Subcutaneous adipose tissue (tissue), 4 donors: ENCODE data around the gene TAS2R50. TPM values are rescaled to one million over a fixed set of nuclear protein-coding genes. Genes with fewer than 3 reads are reported as not detected.

ENCODE experiments used
- CTCF ChIP-seq: fragments of 450-650 bp; IDR thresholded peaks from one replicate; pipeline ENCODE4 v1.5.1; 2016; ENCODE audit warnings: low read depth, mild to moderate bottlenecking, control low read depth, antibody characterized with exemption, moderate library complexity
- total RNA-seq, 4 donors: library from RNA; depleted of rRNA; stranded (reverse); fragments of >200 nt; gene quantifications; one replicate each; pipeline ENCODE4 v1.1.0, GENCODE V29; 2016

The TAS2R50 gene
- total RNA-seq, 4 donors from 2014 or later: 3.4 to 4.6 (median 3.9) TPM

DNA sequence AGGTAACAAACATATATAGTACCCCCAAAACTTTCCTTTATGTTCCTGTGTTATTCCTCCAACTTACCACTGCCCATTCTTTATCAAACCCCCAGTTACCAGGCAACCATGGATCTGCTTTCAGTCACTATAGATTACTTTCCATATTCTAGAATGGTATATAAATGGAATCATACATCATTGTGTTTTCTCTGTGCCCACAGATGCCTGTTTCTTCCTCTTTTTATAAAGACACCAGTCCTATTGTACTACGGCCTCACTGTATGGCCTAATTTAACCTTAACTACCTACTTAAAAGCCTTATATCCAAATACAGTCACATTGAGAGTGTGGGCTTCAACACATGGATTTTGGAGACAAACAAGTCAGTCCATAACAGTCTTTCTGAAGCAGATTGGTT, 50.2 kb downstream of the TAS2R50 start:
- TF ChIP-seq CTCF: no peak

Other genes starting within 250 kb of the TAS2R50 start
- gene TAS2R7, start 184.3 kb downstream of the TAS2R50 start, total RNA-seq: not detected
- not detected for gene TAS2R8, start 179.6 kb downstream of the TAS2R50 start, total RNA-seq
- not detected for gene TAS2R9, start 176.7 kb downstream of the TAS2R50 start, total RNA-seq
- 1 to 10 TPM in 3 of 4 donors, not detected in 1; 1.1 to 2.4 (median 2.3) TPM for gene TAS2R10, start 160.6 kb downstream of the TAS2R50 start, total RNA-seq
- gene PRR4, start 137.4 kb downstream of the TAS2R50 start, total RNA-seq: 1 to 10 TPM in 3 of 4 donors, not detected in 1; 2.4 to 6.5 (median 3.8) TPM
- 10 to 100 TPM; 17.5 to 39.8 (median 34.3) TPM for gene PRH1, start 102.7 kb downstream of the TAS2R50 start, total RNA-seq
- gene TAS2R13, start 77.3 kb downstream of the TAS2R50 start, total RNA-seq: 1 to 10 TPM; 1.8 to 5.5 (median 3.9) TPM
- not detected for gene PRH2, start 57.7 kb downstream of the TAS2R50 start, total RNA-seq
- gene TAS2R14, start 47.6 kb downstream of the TAS2R50 start, total RNA-seq: 1 to 10 TPM; 4.1 to 5.8 (median 4.1) TPM
- 1 to 10 TPM; 3.0 to 6.2 (median 5.0) TPM for gene TAS2R20, start 11.4 kb upstream of the TAS2R50 start, total RNA-seq
- 1 to 10 TPM; 5.7 to 8.8 (median 6.2) TPM for gene TAS2R19, start 35.7 kb upstream of the TAS2R50 start, total RNA-seq
- 1 to 10 TPM; 3.4 to 7.6 (median 6.0) TPM for gene TAS2R31, start 44.5 kb upstream of the TAS2R50 start, total RNA-seq
- 1 to 10 TPM; 1.9 to 4.5 (median 2.4) TPM for gene TAS2R46, start 75.4 kb upstream of the TAS2R50 start, total RNA-seq
- gene TAS2R43, start 105.4 kb upstream of the TAS2R50 start, total RNA-seq: 1 to 10 TPM; 1.7 to 5.5 (median 3.6) TPM
- 10 to 100 TPM in 2 of 4 donors, 1 to 10 TPM in 2; 5.1 to 17.9 (median 11.8) TPM for gene TAS2R30, start 147.7 kb upstream of the TAS2R50 start, total RNA-seq
- 1 to 10 TPM; 5.7 to 8.0 (median 7.4) TPM for gene SMIM10L1, start 184.3 kb upstream of the TAS2R50 start, total RNA-seq
- gene TAS2R42, start 200.0 kb upstream of the TAS2R50 start, total RNA-seq: not detected